Gastroesophageal sphincter (tissue), 4 donors: ENCODE measurements around the gene MAP4K1. TPM values are rescaled to one million over a fixed set of nuclear protein-coding genes. Genes with fewer than 3 reads are reported as not detected.
A peak's percentile ranks its signal among the peaks of the same experiment; 100 is the strongest.

ENCODE experiments used
- ATAC-seq: fragments of 150-250 bp; one replicate; pipeline ENCODE4 v1.9.1; 2016; ENCODE audit warnings: mild to moderate bottlenecking, moderate library complexity
- H3K27ac ChIP-seq, 4 donors: fragments of 200-600 bp; sonication (generic) in 3 of 4; 1 replicate in 3 of 4; 2 replicates in 1 of 4; pipeline ENCODE4 v1.5.1; 2016 to 2019
- H3K27me3 ChIP-seq: fragments of 200-600 bp; sonication (generic); one replicate; pipeline ENCODE4 v1.5.1; 2019
- H3K36me3 ChIP-seq, 2 donors: fragments of 200-600 bp; sonication (generic); one replicate each; pipeline ENCODE4 v1.5.1; 2019; ENCODE audit warnings: control low read depth in 1 of 2
- H3K4me1 ChIP-seq, 3 donors: fragments of 200-600 bp; sonication (generic); 1 replicate in 2 of 3; 2 replicates in 1 of 3; pipeline ENCODE4 v1.5.1; 2016 to 2019; ENCODE audit warnings: control low read depth in 2 of 3
- H3K4me3 ChIP-seq, 2 donors: fragments of 200-600 bp; sonication (generic); one replicate each; pipeline ENCODE4 v1.5.1; 2019; ENCODE audit warnings: mild to moderate bottlenecking in 1 of 2, moderate library complexity in 1 of 2
- H3K9me3 ChIP-seq, 3 donors: fragments of 200-600 bp; sonication (generic); one replicate each; pipeline ENCODE4 v1.5.1; 2017 to 2019; ENCODE audit warnings: control low read depth in 2 of 3
- EP300 ChIP-seq: sonication (generic); formaldehyde crosslinking; IDR thresholded peaks from one replicate; pipeline ENCODE4 v1.6.1; 2017; ENCODE audit warnings: antibody characterized with exemption, mild to moderate bottlenecking
- POLR2A ChIP-seq, 2 donors: fragments of 450-650 bp; IDR thresholded peaks; one replicate each; pipeline ENCODE4 v1.6.1; 2017; ENCODE audit warnings: antibody characterized with exemption in 2 of 2, mild to moderate bottlenecking in 2 of 2, moderate library complexity in 1 of 2
- POLR2AphosphoS5 ChIP-seq: sonication (generic); formaldehyde crosslinking; IDR thresholded peaks from one replicate; pipeline ENCODE4 v1.6.1; 2017; ENCODE audit warnings: antibody characterized with exemption
- WGBS, 2 donors: methylation state at CpG; one replicate each; pipeline ENCODE4 v1.1.5; 2018; ENCODE audit warnings: low coverage in 1 of 2; 5-methylcytosine and 5-hydroxymethylcytosine counted together
- total RNA-seq, 4 donors: library from RNA; depleted of rRNA; stranded (reverse); fragments of >200 nt; gene quantifications; one replicate each; pipeline ENCODE4 v1.1.0, GENCODE V29; 2016
- TF ChIP-seq, protein P1 (sequence below), 4 experiments: fragments of 200-600 bp in 2 of 4; fragments of 450-650 bp in 2 of 4; sonication (generic) in 1 of 4; IDR thresholded peaks; one replicate each; pipeline ENCODE4 v1.5.1; 2017 to 2019; ENCODE audit warnings: antibody characterized with exemption in 4 of 4, mild to moderate bottlenecking in 2 of 4, moderate library complexity in 2 of 4

Gene MAP4K1
- total RNA-seq, 4 donors from 2014 or later: 0.62 to 16.1 (median 3.1) TPM

DNA sequence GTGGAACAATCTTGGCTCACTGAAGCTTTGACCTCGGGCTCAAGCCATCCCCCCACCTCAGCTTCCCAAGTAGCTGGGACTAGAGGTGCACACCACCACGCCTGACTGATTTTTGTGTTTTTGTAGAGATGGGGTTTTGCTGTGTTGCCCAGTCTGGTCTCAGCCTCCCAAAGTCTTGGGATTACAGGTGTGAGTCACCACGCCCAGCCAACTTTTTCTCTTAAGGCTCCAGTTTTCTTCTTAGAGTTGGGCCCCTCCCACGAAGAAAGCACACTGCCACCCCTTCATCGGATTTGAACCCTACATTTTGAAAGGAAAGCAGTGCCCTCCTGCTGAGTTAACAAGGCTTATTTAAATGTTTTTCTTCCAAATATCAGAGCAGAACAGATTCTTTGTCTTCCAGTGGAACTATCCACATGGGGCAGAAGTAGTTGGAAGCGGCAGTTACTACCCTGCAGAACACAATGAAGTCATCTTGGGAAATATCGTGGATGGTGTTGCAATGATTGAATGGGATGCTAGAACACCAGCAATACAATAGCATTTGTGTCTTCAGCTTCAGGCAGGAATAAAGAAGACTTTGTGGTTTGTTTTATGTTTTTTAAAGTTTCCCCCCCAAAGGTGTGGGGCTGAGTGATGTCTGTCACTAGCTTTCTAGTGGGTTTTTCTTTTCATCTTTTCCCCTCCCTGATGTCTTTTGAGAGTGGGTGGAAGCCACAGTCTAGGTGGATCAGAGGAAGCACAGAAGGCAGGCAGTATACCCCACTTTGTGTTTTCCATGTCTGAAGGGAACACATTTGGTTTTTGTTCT is 38.6 kb upstream of the MAP4K1 start:
- H3K4me1 ChIP-seq: peaks cover 35 to 98% (median 74%) of the 10 kb centered on the region in 3 donors
- peak overlapping the region; percentile 95 to 97 (median 96) for H3K27ac ChIP-seq
- 61 to 64% methylated on average over 6 to 7 of the region's 7 CpGs for WGBS, 2 donors
- H3K9me3 ChIP-seq: no peaks in the 10 kb centered on the region
- no peak overlapping the region for H3K4me3 ChIP-seq
- H3K36me3 ChIP-seq: peaks cover 0 to 7% of the 10 kb centered on the region in 2 donors
- H3K27me3 ChIP-seq: no peaks in the 10 kb centered on the region
- TF ChIP-seq POLR2AphosphoS5 (peak; percentile 55), EP300 (no peak)
- ATAC-seq: peak; percentile 34

DNA sequence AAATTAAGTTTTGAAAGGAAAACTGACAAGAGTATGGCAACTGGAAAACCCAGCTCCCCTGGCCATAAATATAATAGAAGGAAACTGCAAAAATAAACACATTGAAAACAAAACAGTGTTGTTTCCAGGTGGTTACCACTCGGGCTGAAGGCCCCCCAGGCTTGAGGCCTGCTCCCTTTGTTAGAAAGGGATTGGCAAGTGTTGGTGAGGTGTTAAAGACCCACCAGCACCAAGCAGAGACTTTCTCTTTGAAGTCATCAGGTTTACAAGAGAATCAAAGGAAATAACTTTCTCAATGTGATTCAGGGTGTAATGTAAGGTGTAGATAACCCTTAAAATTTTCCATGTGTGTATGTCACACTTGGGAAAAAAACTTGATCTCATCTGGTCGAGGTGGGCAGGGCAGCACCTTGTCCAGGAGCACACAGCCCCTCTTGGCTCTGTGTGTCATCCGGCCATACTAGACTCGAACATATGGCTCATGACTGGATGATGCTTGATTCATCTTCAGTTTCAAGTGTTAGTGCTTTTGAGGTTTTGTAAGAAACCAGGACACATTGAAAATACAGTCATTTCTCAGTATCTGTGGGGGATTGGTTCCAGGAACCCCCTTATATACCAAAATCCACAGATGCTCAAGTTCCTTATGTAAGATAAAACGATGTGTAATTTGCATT is 37.5 kb upstream of the MAP4K1 start:
- ATAC-seq: no peak
- Histone ChIP-seq H3K4me3 (no peak overlapping the region), H3K27me3 (no peaks in the 10 kb centered on the region), H3K36me3 (peaks cover 0 to 3% of the 10 kb centered on the region in 2 donors), H3K27ac (peak overlapping the region; percentile 95 to 97 (median 96)), H3K4me1 (peaks cover 35 to 98% (median 70%) of the 10 kb centered on the region in 3 donors), H3K9me3 (no peaks in the 10 kb centered on the region)
- WGBS, 2 donors: 37 to 46% methylated on average over 4 to 5 of the region's 5 CpGs
- TF ChIP-seq, protein P1, sequence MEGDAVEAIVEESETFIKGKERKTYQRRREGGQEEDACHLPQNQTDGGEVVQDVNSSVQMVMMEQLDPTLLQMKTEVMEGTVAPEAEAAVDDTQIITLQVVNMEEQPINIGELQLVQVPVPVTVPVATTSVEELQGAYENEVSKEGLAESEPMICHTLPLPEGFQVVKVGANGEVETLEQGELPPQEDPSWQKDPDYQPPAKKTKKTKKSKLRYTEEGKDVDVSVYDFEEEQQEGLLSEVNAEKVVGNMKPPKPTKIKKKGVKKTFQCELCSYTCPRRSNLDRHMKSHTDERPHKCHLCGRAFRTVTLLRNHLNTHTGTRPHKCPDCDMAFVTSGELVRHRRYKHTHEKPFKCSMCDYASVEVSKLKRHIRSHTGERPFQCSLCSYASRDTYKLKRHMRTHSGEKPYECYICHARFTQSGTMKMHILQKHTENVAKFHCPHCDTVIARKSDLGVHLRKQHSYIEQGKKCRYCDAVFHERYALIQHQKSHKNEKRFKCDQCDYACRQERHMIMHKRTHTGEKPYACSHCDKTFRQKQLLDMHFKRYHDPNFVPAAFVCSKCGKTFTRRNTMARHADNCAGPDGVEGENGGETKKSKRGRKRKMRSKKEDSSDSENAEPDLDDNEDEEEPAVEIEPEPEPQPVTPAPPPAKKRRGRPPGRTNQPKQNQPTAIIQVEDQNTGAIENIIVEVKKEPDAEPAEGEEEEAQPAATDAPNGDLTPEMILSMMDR (IDR thresholded peaks at IDR 0.05): no peak
- TF ChIP-seq POLR2AphosphoS5 (no peak), EP300 (no peak), POLR2A (IDR thresholded peaks at IDR 0.05) (no peak)

DNA sequence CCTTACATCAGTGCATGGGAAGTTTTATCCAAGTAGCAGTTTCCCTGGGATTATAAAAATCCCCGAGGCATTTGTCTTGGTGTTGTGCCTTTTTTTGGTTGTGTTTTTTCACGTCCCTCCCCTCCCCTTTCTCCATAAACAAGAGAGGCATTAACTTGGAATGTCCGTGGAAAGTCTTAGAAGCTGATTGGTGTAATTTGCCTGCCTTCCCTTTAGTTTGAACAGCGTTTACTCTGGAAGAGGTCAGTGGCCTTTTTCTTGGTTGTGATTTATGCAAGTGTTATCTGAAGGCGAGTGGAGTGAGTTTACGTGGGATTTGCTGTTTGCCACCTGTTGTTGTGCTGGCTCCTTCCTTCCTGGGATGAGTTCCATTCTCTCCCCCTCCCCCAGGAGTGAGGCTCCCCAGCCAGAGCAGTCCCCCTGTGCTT is 36.9 kb upstream of the MAP4K1 start:
- no peaks in the 10 kb centered on the region for H3K27me3 ChIP-seq
- peaks cover 0 to 3% of the 10 kb centered on the region in 2 donors for H3K36me3 ChIP-seq
- H3K4me3 ChIP-seq: no peak overlapping the region
- no peaks in the 10 kb centered on the region for H3K9me3 ChIP-seq
- 9 to 16% methylated on average over 4 to 6 of the region's 6 CpGs for WGBS, 2 donors
- H3K4me1 ChIP-seq: peaks cover 32 to 98% (median 64%) of the 10 kb centered on the region in 3 donors
- ATAC-seq: no peak
- TF ChIP-seq POLR2AphosphoS5 (peak; percentile 78), POLR2A (IDR thresholded peaks at IDR 0.05) (no peak), EP300 (no peak)
- peak overlapping the region; percentile 95 to 97 (median 96) for H3K27ac ChIP-seq

DNA sequence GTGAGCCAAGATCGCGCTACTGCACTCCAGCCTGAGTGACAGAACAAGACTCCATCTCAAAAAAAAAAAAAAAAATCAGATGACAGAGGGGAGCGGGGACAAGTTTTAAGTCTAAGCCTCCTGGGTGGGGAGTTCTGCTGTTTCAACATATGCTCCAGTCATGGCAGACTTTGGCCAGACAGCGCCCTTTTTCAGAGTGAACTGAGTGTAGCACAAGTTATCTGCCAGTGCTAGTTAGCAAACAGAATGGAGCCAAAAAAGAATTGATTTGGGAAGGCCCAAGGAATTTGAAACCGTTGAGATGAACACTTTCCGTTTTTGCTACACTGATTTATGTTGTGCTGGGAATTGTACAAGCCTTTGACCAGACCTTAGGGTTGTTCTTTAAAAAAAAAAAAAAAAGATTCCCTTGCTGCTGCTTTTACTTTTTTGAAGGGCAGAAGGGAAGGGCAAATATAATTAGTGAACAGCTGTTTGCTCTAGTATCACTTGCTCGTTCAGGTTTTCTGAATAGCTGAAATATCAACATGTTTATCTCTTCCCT is 35.3 kb upstream of the MAP4K1 start:
- Histone ChIP-seq H3K27ac (peak overlapping the region; percentile 95 to 97 (median 96)), H3K36me3 (peaks cover 0 to 3% of the 10 kb centered on the region in 2 donors), H3K9me3 (no peaks in the 10 kb centered on the region), H3K4me1 (peaks cover 24 to 95% (median 54%) of the 10 kb centered on the region in 3 donors), H3K27me3 (no peaks in the 10 kb centered on the region), H3K4me3 (no peak overlapping the region)
- WGBS, 2 donors: 6 to 18% methylated on average over 4 to 5 of the region's 7 CpGs
- TF ChIP-seq POLR2AphosphoS5: peak; percentile 70
- TF ChIP-seq, protein P1 (IDR thresholded peaks at IDR 0.05): peak in 2 of 4 experiments; percentile 9 to 21
- TF ChIP-seq POLR2A (IDR thresholded peaks at IDR 0.05): no peak
- no peak for TF ChIP-seq EP300
- peak; percentile 30 for ATAC-seq

DNA sequence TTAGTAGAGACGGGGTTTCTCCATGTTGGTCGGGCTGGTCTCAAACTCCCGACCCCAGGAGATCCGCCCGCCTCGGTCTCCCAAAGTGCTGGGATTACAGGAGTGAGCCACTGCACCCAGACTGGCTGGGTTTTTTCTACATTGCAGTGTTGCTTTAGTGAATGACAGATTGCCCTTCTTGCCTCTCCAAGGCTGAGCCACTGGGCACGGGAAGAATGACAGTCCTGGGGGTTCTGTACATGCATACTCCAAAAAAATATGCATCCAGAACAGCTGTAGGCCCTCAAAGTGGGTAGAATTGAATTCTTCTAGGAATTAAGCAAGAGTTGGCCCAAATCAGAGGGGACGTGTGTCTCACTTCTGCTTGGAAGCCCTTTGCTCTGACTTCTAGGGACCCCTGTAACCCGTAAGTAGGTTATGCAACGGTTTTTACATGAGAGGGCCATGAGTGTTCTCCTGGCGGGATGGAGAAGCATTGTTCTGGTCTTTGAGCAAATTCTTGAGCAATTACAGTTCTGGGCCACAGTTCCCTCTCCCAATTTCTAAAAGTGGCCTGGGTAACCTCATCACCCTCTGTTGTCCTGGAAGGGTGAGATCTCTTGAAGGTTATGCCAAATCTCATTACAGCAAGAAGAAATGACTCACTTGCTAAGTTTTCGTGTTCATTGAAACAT is 33.3 kb upstream of the MAP4K1 start:
- ATAC-seq: peak; percentile 37
- Histone ChIP-seq H3K4me3 (peak overlapping the region; percentile 97 to 99), H3K4me1 (peaks cover 11 to 82% (median 33%) of the 10 kb centered on the region in 3 donors)

More for the DNA sequence above, 33.3 kb upstream of the MAP4K1 start:
- no peaks in the 10 kb centered on the region for H3K27me3 ChIP-seq
- TF ChIP-seq POLR2AphosphoS5: peak; percentile 92
- TF ChIP-seq, protein P1 (IDR thresholded peaks at IDR 0.05): peak in 2 of 4 experiments; percentile 41 to 45
- TF ChIP-seq EP300: no peak
- no peaks in the 10 kb centered on the region for H3K9me3 ChIP-seq
- peak overlapping the region; percentile 95 to 97 (median 96) for H3K27ac ChIP-seq
- WGBS, 2 donors: 10 to 25% methylated on average over 2 to 4 of the region's 12 CpGs
- H3K36me3 ChIP-seq: no peaks in the 10 kb centered on the region
